ENCODE measurements around the gene KIAA0040. TPM values are rescaled to one million over a fixed set of nuclear protein-coding genes. Genes with fewer than 3 reads are reported as not detected.

Gene KIAA0040
- total RNA-seq, 1 experiment from 2014 or later: 24.9 TPM

- Mint-ChIP-seq H3K4me3 (ENCODE audit: unreplicated experiment) (no peak overlapping the region), H3K4me1 (ENCODE audit: low read depth, unreplicated experiment) (peaks cover 6% of the 10 kb centered on the region), H3K36me3 (ENCODE audit: insufficient read depth, unreplicated experiment) (no peaks in the 10 kb centered on the region), H3K27ac (ENCODE audit: unreplicated experiment) (no peak overlapping the region), H3K9me3 (ENCODE audit: unreplicated experiment) (peaks cover 40% of the 10 kb centered on the region), H3K27me3 (ENCODE audit: insufficient read depth, unreplicated experiment) (no peaks in the 10 kb centered on the region)
- Histone ChIP-seq H3K4me1 (peaks cover 3% of the 10 kb centered on the region; the same call in 1 of the 2 replicates), H3K36me3 (ENCODE audit: control insufficient read depth, insufficient read depth, low read length) (no peaks in the 10 kb centered on the region), H3K9me3 (0 out of 2 replicates have a peak, but pooled peaks cover 7% of the 10 kb centered on the region), H3K27me3 (replicated peaks; ENCODE audit: control insufficient read depth, insufficient read depth, low read length) (no peaks in the 10 kb centered on the region), H3K4me3 (ENCODE audit: low read depth, low read length) (no peak overlapping the region)
- DNase-seq: no peak
- CTCF ChIA-PET: no interaction called here
- POLR2A ChIA-PET: no interaction called here
- intact Hi-C loops (cut with micrococcal nuclease; ENCODE audit: unreplicated experiment): no loop called here
- no TSS peak for BruUV-seq (replicated peaks)
- TF ChIP-seq CTCF (IDR thresholded peaks at IDR 0.05; ENCODE audit: insufficient read depth in 1 of 2, low read depth in 1 of 2, low read length in 1 of 2, severe bottlenecking in 1 of 2, unreplicated experiment in 1 of 2): no peak
Observed at GRCh38 chr1:175232335-175232734, 39.8 kb upstream of the KIAA0040 start.

DNA sequence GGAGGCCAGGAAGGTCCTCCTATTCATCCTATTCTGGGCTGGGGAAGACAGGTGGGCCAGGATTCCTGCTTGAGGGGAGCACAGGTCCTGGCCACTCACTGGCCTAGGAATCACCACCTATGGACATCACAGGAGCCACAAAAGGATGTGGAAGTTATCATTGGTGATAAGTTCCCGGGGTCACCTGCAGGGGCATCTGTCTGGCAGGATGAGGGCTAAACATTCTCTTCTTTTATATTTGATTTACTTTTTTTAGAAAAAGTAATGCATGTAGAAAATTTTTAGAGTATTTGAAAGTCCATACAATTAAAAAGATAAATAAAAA lies 33.2 kb upstream of the KIAA0040 start:
- TF ChIP-seq CTCF (IDR thresholded peaks at IDR 0.05; ENCODE audit: insufficient read depth in 1 of 2, low read depth in 1 of 2, low read length in 1 of 2, severe bottlenecking in 1 of 2, unreplicated experiment in 1 of 2): no peak
- H3K4me3 ChIP-seq (ENCODE audit: low read depth, low read length): no peak overlapping the region
- H3K27ac Mint-ChIP-seq (ENCODE audit: unreplicated experiment): no peak overlapping the region
- no peaks in the 10 kb centered on the region for H3K9me3 ChIP-seq
- ChIA-PET POLR2A (no interaction called here), CTCF (no interaction called here)
- H3K36me3 ChIP-seq (ENCODE audit: control insufficient read depth, insufficient read depth, low read length): no peaks in the 10 kb centered on the region
- H3K4me1 ChIP-seq: peaks cover 10% of the 10 kb centered on the region; the same call in 1 of the 2 replicates
- no TSS peak for BruUV-seq (replicated peaks)
- H3K36me3 Mint-ChIP-seq (ENCODE audit: insufficient read depth, unreplicated experiment): no peaks in the 10 kb centered on the region
- intact Hi-C loops (cut with micrococcal nuclease; ENCODE audit: unreplicated experiment): no loop called here
- H3K27me3 ChIP-seq (replicated peaks; ENCODE audit: control insufficient read depth, insufficient read depth, low read length): no peaks in the 10 kb centered on the region
- no peaks in the 10 kb centered on the region for H3K9me3 Mint-ChIP-seq (ENCODE audit: unreplicated experiment)
- no peaks in the 10 kb centered on the region for H3K27me3 Mint-ChIP-seq (ENCODE audit: insufficient read depth, unreplicated experiment)
- DNase-seq: no peak
- H3K4me3 Mint-ChIP-seq (ENCODE audit: unreplicated experiment): no peak overlapping the region
- H3K4me1 Mint-ChIP-seq (ENCODE audit: low read depth, unreplicated experiment): peaks cover 8% of the 10 kb centered on the region

DNA sequence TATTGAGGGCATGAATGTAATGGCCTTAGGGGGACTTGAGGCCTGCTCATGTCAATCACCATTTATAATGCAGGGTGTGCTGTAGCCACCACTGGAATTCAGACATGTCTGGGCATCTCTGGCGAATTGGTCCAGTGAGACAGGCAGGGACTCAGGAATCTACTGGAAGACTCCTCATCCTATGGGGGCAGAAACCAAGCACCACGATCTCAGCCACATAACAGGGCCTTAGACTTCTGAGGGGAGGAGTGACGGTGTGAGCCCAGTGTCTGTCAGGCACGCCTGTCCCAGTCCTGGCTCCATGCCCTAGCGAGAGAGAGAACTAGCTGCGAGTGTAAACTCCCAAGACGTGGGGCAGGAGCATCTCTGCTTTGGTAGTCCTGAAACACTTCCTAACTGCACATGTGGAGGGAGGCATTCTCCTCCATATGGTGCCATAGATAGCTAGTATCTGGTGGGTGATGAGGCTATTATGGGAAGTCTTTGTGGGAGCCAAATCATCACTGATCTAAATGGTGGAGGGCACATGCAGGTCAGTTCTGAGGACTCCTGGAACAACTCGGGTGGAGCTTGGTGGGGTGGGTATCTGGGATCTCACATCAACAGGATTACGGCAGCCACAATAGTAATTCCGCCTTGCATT lies 29.8 kb upstream of the KIAA0040 start:
- Histone ChIP-seq H3K9me3 (no peaks in the 10 kb centered on the region), H3K4me1 (peaks cover 12% of the 10 kb centered on the region; the same call in 1 of the 2 replicates), H3K4me3 (ENCODE audit: low read depth, low read length) (no peak overlapping the region), H3K27me3 (replicated peaks; ENCODE audit: control insufficient read depth, insufficient read depth, low read length) (no peaks in the 10 kb centered on the region), H3K36me3 (ENCODE audit: control insufficient read depth, insufficient read depth, low read length) (no peaks in the 10 kb centered on the region)
- ChIA-PET POLR2A (no interaction called here), CTCF (interaction anchor here (1.0 kb wide), 1 partner anchor 67 kb away, joined by 4 read pairs; no protein-coding TSS in a partner anchor)
- Mint-ChIP-seq H3K36me3 (ENCODE audit: insufficient read depth, unreplicated experiment) (no peaks in the 10 kb centered on the region), H3K4me1 (ENCODE audit: low read depth, unreplicated experiment) (peaks cover 27% of the 10 kb centered on the region), H3K27ac (ENCODE audit: unreplicated experiment) (no peak overlapping the region), H3K4me3 (ENCODE audit: unreplicated experiment) (no peak overlapping the region), H3K9me3 (ENCODE audit: unreplicated experiment) (no peaks in the 10 kb centered on the region), H3K27me3 (ENCODE audit: insufficient read depth, unreplicated experiment) (no peaks in the 10 kb centered on the region)
- no TSS peak for BruUV-seq (replicated peaks)
- intact Hi-C loops (cut with micrococcal nuclease; ENCODE audit: unreplicated experiment): no loop called here
- DNase-seq: no peak
- no peak for TF ChIP-seq CTCF (IDR thresholded peaks at IDR 0.05; ENCODE audit: insufficient read depth in 1 of 2, low read depth in 1 of 2, low read length in 1 of 2, severe bottlenecking in 1 of 2, unreplicated experiment in 1 of 2)

All from Caco-2 (cell line).